22Rv1 (cell line): ENCODE data around the gene DNAJC17.
A peak's percentile ranks its signal among the peaks of the same experiment; 100 is the strongest.

Source experiments
- H3K27ac ChIP-seq: fragments of 450-650 bp; 2 replicates; pipeline ENCODE4 v1.5.1; 2017
- CTCF ChIP-seq: fragments of 450-650 bp; IDR thresholded peaks from 2 replicates; pipeline ENCODE4 v1.5.1; 2017; ENCODE audit warnings: mild to moderate bottlenecking
- ZFX ChIP-seq: fragments of 450-650 bp; IDR thresholded peaks from 2 replicates; pipeline ENCODE4 v1.6.1; 2017; ENCODE audit warnings: antibody characterized with exemption, borderline replicate concordance

Gene DNAJC17

GRCh38 chr15:40743921-40744814 lies 63.1 kb downstream of the DNAJC17 start:
- no peak for TF ChIP-seq CTCF
- TF ChIP-seq ZFX, result no peak
- H3K27ac ChIP-seq, result no peak overlapping the region

DNA sequence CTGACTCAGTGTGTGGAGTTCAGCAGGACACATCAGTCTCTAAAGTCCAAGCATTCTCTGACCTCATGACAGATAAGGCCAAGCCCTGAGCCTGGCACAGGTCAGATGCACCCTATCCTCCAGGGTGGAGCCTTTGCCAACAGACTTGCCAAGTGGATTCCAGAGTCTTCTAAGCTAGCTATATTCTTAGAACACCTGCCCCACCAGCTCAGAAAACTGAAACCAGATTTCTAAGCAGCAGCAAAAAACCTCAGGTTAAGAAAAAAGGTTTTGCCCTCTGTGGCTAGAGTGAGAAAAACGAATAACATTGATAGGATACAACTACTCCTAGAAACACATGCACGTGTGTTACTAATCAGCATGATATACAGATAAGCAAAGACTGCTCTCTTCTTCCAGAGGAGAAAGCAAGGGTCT lies 63.8 kb downstream of the DNAJC17 start:
- H3K27ac ChIP-seq, result no peak overlapping the region; the same call in 1 of the 2 replicates

DNA sequence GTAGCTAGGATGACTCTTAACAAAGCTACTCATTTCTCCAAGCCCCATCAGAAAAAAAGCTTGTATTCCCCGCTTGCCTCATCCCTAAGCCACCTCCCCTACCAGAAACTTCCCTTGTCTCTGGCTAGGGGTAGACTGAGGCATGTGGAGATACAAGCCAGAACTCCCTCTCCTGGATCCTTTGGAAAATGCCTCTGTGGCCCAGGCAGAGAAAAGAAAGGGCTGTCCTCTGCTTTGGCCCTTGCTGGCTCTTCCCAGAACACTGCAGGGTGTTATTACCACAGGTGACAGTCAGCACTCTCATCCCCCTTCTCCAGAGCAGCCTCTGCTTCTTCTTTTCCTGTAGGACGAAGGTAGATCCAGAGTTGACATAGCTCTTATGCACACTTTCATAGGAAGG lies 67.4 kb downstream of the DNAJC17 start:
- TF ChIP-seq CTCF (no peak; the same call in 1 of the 2 replicates), ZFX (no peak)

More for the DNA sequence above, 63.8 kb downstream of the DNAJC17 start:
- TF ChIP-seq CTCF (no peak), ZFX (no peak)

DNA sequence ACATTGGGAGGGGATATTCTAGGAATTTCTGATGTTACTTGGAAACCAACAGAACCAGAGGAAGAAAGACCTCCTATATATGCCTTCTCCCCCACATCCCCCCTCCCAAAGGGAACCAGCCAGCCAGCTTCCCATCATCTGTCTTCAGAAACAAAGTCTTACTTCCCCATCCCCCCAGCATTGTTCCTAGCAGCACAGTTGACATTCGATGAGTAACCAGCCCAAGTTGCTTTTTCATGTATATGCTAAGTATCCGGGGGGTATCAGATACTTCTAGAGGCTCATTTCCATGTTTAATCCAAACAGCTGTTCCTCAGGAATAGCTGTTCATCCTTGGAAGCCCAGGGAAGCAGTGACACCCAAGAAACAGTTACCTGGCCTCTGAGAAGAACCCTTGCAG lies 68.2 kb downstream of the DNAJC17 start:
- TF ChIP-seq ZFX (no peak), CTCF (no peak)
- H3K27ac ChIP-seq, result peak overlapping the region; percentile 22; the same call in 1 of the 2 replicates

More for the DNA sequence above, 67.4 kb downstream of the DNAJC17 start:
- H3K27ac ChIP-seq, result peak overlapping the region; percentile 22; the same call in 1 of the 2 replicates

DNA sequence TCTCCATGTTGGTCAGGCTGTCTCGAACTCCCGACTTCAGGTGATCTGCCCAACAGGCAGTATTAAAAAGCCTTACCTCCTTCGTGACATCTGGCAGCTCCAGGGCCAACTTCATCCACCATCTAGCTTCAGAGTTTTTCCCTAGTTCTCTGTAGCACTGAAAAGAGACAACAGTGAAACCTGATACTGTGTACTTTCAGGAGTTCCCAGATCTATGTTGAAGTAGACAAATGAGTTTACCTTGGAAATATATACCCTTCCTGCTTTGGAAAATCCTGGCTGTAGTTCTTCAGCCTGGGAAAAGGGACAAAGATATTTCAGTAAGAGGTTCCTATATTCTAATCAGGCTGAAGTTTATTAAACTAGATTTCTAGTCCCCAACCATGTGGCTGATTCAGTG lies 70.2 kb downstream of the DNAJC17 start:
- TF ChIP-seq ZFX, result no peak
- TF ChIP-seq CTCF, result no peak
- peak overlapping the region; percentile 63 for H3K27ac ChIP-seq

GRCh38 chr15:40736575-40736974 lies 70.7 kb downstream of the DNAJC17 start:
- no peak for TF ChIP-seq CTCF
- H3K27ac ChIP-seq, result peak overlapping the region; percentile 63

- no peak overlapping the region for H3K27ac ChIP-seq
- no peak for TF ChIP-seq CTCF
- no peak for TF ChIP-seq ZFX
Observed at GRCh38 chr15:40731034-40731433, 76.2 kb downstream of the DNAJC17 start.
